Measurements from ENCODE around the gene HPCA. TPM values are rescaled to one million over a fixed set of nuclear protein-coding genes. Genes with fewer than 3 reads are reported as not detected.

HPCA gene
- total RNA-seq, 2 experiments from 2014 or later: 0.40 TPM; not detected in 1

DNA sequence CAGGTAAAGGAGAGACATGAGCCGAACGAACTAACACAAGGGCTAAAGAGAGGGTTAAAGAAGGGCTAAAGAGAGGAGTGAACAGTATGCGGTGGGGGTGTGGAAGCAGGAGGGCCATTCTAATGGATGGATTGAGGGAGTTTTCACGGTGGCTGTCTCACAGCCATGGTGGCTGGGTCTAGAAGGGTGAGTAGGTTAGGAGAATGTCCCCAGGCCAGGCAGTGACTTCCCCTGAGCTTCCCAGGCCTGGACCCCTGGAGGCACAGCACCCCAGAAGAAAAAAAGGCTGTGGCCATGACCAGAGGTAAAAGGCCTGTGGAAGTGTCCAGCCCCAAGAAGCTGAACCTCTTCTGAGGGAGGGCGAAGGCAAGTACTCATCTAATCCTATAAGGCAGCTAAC is 19.1 kb upstream of the HPCA start:
- Mint-ChIP-seq H3K27ac (no peak overlapping the region), H3K9me3 (no peaks in the 10 kb centered on the region), H3K4me3 (no peak overlapping the region), H3K4me1 (peaks cover 4% of the 10 kb centered on the region), H3K27me3 (peaks cover 24% of the 10 kb centered on the region), H3K36me3 (peaks cover 15% of the 10 kb centered on the region)
- POLR2A ChIA-PET: interaction anchor here (0.9 kb wide), 1 partner anchor 155 kb away, joined by 3 read pairs; no protein-coding TSS in a partner anchor
- DNase-seq: no peak
- ATAC-seq (ENCODE audit: low read depth): no peak

DNA sequence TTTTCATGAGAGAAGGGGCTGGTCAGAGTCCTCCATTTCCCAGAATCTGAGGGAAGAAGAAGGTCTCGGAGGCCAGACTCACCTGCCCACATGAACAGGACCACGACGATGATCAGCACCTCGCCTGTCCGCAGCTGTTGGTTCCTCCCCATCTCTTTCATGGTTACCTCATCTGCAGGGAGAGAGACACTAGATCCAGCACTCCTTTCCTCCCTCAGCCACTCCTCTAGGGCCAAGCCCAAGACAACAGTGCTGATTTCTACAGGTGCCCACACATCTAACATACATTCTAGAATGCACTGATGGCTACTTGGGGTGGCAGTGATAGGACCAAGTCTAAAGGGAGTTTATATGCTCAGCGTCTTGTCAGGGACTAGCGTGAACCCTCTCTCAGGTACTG is 18.6 kb upstream of the HPCA start:
- no peak overlapping the region for H3K27ac Mint-ChIP-seq
- DNase-seq: no peak
- no peak overlapping the region for H3K4me3 Mint-ChIP-seq
- H3K9me3 Mint-ChIP-seq: no peaks in the 10 kb centered on the region
- H3K4me1 Mint-ChIP-seq: peaks cover 5% of the 10 kb centered on the region
- no peak for ATAC-seq (ENCODE audit: low read depth)
- POLR2A ChIA-PET: interaction anchor here (0.9 kb wide), 1 partner anchor 155 kb away, joined by 3 read pairs; no protein-coding TSS in a partner anchor
- peaks cover 10% of the 10 kb centered on the region for H3K36me3 Mint-ChIP-seq
- H3K27me3 Mint-ChIP-seq: peaks cover 28% of the 10 kb centered on the region

DNA sequence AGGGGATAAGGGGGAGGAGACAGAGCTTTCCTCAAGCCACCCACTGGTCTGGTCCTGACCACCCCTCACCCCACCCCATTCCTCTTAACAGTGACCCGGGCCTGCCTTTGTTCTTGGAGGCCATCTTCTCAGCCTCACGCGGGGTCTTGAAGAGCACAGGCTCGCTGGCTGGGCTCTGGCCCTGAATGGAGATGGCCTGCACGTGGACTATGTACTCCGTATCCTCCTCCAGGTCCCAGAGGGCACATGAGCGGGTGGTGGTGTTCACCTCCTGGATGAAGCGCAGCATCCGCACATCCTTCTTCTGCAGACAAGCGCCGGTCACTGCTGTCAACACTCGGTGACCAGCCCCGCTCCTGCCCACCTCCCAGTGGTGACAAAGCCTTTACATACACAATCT is 18.2 kb upstream of the HPCA start:
- Mint-ChIP-seq H3K9me3 (no peaks in the 10 kb centered on the region), H3K27ac (no peak overlapping the region), H3K36me3 (peaks cover 7% of the 10 kb centered on the region), H3K4me3 (no peak overlapping the region), H3K27me3 (peaks cover 32% of the 10 kb centered on the region), H3K4me1 (peaks cover 6% of the 10 kb centered on the region)
- DNase-seq: no peak
- no peak for ATAC-seq (ENCODE audit: low read depth)
- POLR2A ChIA-PET: no interaction called here

DNA sequence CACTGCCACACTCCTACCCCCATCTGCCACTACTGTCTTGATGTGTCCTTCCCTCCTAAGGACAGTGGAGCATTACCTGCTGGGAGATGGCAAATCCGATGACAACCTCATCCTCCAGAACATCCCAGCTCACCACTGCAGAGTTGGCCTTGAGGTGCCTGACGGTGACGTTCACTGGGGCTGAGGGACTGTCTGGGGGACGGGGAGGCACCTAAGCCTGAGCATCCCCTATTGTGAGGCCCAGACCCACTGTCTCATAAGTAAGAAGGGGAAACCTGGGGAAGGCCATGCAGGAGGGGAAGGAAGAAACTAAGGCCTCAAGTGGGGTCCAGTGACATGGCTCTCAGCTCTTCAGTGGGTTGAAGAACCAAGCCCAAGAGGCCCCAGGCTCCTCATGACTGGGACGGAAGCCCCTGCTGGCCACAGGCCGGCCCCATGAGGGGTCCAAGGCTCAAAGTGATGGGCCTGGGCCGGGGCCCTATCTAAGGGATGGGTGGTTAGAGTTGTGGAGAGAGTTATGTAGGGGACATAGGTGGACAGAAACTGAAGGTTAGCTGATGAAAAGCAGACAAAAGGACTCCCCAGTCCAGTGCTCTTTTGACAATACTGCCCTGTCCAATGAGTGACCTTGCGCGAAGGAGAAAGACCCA is 17.4 kb upstream of the HPCA start:
- no peak for ATAC-seq (ENCODE audit: low read depth)
- no peaks in the 10 kb centered on the region for H3K9me3 Mint-ChIP-seq
- H3K4me3 Mint-ChIP-seq: no peak overlapping the region
- peaks cover 6% of the 10 kb centered on the region for H3K4me1 Mint-ChIP-seq
- H3K27me3 Mint-ChIP-seq: peaks cover 33% of the 10 kb centered on the region
- H3K27ac Mint-ChIP-seq: no peak overlapping the region
- POLR2A ChIA-PET: no interaction called here
- no peak for DNase-seq
- peaks cover 7% of the 10 kb centered on the region for H3K36me3 Mint-ChIP-seq

DNA sequence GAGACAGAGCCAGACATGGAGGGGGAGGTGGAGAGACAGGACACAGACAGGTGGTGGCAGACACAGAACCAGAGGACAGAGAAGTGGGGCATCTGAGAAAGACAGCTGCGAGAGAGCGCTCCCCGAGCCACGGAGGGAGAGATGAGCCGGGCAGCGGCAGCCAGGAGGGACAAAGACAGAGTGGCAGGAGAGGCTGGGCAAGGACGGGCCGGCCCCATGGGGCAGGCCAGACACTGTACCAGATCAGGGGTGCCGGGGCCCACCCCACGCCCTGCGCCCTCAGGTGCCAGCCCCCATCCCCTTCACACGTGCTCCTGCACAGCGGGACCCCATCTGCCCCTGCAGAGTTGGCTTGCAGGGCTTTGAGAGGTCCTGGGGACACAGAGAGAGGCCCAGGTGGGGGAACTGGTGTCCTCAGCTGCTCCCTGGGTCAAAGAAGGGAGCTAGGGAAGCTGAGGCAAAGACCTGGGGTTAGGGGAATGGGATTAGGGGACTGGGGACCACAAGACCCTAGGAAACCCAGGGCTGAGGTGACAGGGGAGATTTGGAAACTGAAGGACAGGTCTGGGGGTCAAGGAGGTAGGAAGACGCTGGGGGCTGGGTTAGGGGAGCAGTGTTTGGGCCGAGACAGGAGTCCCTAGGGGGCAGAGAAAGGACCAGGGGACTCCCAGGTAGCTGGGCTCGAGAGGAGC is 16.2 kb upstream of the HPCA start:
- DNase-seq (no peak), ATAC-seq (ENCODE audit: low read depth) (no peak)
- no peaks in the 10 kb centered on the region for H3K9me3 Mint-ChIP-seq
- H3K4me3 Mint-ChIP-seq: peak overlapping the region; percentile 62
- POLR2A ChIA-PET: no interaction called here
- peaks cover 3% of the 10 kb centered on the region for H3K36me3 Mint-ChIP-seq
- H3K4me1 Mint-ChIP-seq: peaks cover 6% of the 10 kb centered on the region
- H3K27ac Mint-ChIP-seq: peak overlapping the region; percentile 11
- H3K27me3 Mint-ChIP-seq: peaks cover 42% of the 10 kb centered on the region

DNA sequence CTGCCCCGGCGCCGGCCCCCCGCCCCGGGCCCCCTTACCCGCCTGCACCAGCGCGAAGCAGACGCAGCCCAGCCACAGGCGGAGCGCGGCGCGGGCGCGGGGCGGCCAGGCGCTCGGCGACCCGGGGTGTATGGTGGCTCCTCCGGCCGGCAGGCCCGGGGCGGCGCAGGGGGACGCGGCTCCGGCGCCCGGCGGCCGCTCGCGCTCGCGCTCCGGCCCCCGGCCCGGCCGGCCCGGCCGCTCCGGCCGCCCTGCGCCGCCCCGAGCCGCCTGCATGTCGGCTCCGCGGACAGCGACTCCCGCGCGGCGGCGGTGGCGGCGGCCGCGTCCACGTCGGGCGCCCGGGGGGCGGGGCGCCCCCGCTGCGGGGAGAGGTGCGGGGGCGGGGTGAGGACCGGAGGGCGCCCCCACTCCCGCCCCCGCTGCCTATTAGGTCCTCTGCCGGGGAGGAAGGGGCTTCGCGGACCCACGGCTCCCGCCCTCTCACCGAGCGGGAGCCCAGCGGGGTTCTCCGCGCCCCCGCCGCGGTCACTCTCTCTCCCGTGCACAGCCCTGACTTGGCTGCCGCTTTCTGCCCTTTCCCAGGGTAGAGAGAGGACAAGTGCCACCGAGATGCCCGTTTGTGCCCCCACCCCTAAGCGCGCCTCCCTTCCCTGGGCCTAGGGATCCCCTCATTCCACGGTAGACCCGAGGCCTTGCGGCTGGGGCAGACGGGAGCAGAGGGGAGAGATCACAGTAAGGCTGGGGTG is 15.5 kb upstream of the HPCA start, which contains the start of gene FNDC5:
Gene FNDC5, minus strand, starts transcription at position 298 of the 749 bp plus-strand sequence.
- no peaks in the 10 kb centered on the region for H3K9me3 Mint-ChIP-seq
- DNase-seq (no peak), ATAC-seq (ENCODE audit: low read depth) (peak; percentile 25)
- peak within 1 kb of the TSS; percentile 62 for H3K4me3 Mint-ChIP-seq
- peak within 1 kb of the TSS; percentile 11 for H3K27ac Mint-ChIP-seq
- peaks cover 6% of the 10 kb centered on the region for H3K4me1 Mint-ChIP-seq
- POLR2A ChIA-PET: interaction anchor here (0.7 kb wide), 1 partner anchor 52 kb away, joined by 4 read pairs; no protein-coding TSS in a partner anchor
- H3K36me3 Mint-ChIP-seq: peaks cover 3% of the 10 kb centered on the region
- H3K27me3 Mint-ChIP-seq: peaks cover 49% of the 10 kb centered on the region

DNA sequence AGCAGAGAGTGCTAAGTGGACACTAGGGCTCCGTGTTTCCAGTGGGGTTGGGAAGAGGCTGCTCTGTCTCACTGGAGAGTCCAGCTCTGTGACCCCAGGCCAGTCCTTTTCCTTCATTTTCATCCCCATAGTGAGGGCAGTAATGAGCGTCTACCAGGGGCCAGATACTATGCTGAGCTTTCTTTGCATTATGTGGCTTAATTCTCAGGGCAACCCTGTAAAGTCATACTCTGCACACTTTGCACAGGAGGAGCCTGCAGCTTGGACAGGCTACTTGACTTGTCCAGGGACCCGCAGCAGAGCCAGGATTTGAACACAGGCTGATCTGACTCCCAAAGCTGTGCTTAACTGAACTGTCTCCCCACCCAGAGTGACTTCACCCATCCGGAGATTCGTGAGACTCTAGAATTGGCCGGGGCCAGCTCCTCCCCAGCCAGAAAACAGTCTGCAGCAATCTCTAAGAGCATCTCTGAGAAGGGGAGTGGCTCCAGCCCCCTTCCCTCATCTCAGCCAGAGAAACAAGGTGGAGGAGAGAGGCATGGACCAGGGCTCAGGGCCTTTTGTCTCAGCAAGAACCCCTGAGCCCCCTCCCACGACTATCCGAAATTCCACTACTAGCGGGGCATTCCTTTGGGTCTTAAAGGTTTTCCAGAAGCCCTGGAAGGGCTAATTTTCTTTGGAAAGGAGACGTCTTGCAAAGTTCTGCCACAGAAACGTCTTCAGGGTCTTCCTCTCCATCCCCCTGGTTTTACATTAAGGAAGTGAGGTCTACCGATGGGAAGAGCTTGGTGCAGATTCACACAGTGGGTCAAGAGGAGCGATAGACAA is 14.7 kb upstream of the HPCA start:
- H3K27me3 Mint-ChIP-seq: peaks cover 51% of the 10 kb centered on the region
- ATAC-seq (ENCODE audit: low read depth): no peak

DNA sequence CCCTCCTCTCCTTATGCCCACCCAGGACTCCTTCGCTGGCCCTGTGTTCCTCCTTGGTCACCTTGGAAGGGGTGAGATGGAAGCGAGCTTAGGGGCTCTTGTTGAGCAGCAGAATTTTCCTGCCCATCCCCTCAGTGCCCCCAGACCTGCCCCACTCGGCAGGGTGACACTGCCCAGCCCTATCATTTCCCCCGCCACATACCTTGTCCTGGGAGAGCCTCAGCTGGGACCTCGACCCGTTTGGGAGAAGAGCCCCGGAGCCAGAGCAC is 14.2 kb upstream of the HPCA start:
- Mint-ChIP-seq H3K36me3 (peaks cover 3% of the 10 kb centered on the region), H3K27me3 (peaks cover 51% of the 10 kb centered on the region), H3K4me1 (peaks cover 6% of the 10 kb centered on the region), H3K9me3 (no peaks in the 10 kb centered on the region), H3K4me3 (no peak overlapping the region), H3K27ac (no peak overlapping the region)
- no peak for DNase-seq
- POLR2A ChIA-PET: interaction anchor here (0.7 to 1.0 kb wide), 2 partner anchors 10 to 255 kb away, joined by 3 read pairs; no protein-coding TSS in a partner anchor
- no peak for ATAC-seq (ENCODE audit: low read depth)

More for the DNA sequence above, 14.7 kb upstream of the HPCA start:
- Mint-ChIP-seq H3K4me3 (peak overlapping the region; percentile 56), H3K27ac (no peak overlapping the region), H3K36me3 (peaks cover 3% of the 10 kb centered on the region), H3K4me1 (peaks cover 6% of the 10 kb centered on the region), H3K9me3 (no peaks in the 10 kb centered on the region)
- POLR2A ChIA-PET: interaction anchor here (0.7 to 1.0 kb wide), 3 partner anchors 9 to 255 kb away, joined by 3 to 4 read pairs (median 3); no protein-coding TSS in a partner anchor
- no peak for DNase-seq

DNA sequence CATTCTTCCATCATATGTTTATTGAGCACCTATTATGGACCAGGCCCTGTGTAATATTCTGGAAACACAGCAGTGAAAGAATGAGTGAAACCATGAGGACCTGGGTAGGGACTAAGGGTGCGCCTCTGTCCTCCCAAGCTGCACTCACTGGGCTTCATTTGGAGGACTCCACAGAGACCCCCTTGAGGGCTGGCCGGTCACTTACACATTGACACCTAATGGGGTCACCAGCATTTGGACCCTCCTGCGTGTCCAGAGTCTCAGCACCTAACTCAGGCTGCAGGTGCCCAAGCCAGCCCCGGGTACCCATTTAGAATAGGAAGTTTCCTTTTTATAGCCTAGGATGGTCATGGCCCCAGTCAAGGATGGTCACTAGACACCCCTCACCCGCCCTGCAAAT is 12.8 kb upstream of the HPCA start:
- no peak for DNase-seq
- ATAC-seq (ENCODE audit: low read depth): no peak
- H3K4me1 Mint-ChIP-seq: peaks cover 6% of the 10 kb centered on the region
- no peaks in the 10 kb centered on the region for H3K9me3 Mint-ChIP-seq
- peaks cover 56% of the 10 kb centered on the region for H3K27me3 Mint-ChIP-seq
- no peak overlapping the region for H3K27ac Mint-ChIP-seq
- peaks cover 3% of the 10 kb centered on the region for H3K36me3 Mint-ChIP-seq
- POLR2A ChIA-PET: no interaction called here
- no peak overlapping the region for H3K4me3 Mint-ChIP-seq

DNA sequence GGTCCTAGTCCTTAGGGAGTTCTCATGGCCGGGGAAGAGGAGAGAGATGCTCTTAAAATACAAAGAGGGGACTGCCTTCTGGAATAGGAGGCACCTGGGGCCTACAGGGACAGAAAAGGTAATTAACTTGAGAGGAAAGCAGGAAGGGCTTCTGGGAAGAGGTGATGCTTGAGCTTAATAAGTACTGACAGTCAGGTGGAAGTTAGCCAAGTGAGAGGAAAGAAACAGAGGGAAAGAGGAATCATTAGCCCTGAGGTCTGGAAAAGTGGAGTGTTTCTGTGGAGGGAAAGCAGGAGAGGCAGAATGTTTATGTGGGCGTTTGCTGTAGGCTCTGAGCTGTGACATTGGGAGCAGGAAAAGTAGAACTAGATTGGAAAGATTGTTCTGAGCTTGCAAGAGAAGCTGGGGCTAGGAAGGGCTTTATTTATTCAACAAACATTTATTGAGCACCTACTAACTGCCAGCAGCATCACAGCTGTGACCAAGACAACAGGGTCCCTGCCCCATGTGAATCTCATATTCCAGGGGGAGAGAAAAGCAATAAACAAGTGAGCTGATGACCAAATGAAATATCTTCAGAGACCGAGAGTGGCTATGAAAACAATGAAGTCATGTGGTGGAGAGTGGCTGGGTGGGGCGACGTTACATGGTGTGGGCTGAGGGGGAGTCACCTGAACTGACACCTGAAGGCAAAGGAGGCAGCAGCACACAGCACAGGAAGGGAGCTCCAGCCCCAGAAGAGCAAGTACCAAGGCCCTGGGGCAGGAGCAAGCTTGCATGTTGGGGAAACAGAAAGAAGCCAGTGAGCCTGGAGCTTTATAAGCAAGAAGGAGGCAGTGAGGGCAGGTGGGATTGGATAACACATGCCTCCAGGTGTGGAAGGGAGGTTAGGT is 11.2 kb upstream of the HPCA start:
- H3K9me3 Mint-ChIP-seq: no peaks in the 10 kb centered on the region

DNA sequence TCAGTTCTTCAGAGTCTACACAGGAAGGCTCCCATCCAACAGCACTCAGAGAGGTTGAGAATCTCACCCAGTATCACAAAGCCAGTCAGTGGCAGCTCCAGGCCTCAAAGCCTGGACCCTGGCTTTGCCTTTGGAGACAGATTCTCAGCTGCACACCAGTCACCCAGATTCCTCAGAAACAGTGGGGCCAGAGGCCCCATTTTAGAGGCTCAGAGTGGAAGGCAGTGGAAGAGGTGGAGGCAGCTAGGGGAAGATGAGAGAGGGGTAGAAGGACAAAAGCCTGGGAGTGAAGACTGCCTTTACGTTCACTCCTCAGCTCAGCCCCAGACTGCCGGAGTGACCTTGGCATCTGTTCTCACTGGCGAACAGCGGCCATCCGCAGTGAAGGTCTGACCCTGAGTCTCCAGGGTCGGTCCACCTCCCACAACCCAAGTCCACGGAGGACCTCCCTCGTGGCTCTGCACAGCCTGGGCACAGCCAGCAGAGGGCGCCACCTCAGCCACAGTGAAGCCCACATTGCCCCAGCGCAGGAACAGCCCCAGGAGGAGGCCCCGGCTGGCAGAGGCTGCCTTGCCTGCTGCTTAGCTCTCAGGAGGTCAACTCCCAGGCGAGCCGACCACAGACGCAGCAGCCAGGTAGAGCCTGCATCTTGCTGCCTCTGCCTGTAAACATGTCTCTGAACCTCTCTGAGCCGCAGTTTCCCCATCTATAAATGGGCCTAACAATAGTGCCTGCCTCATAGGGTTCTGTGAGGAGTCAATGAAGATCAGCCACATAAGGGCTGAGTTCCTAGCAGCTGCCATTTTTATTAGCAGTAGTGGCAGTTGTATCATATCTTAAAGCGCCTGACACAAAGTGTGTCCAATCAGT is 9.7 kb upstream of the HPCA start:
- Mint-ChIP-seq H3K36me3 (no peaks in the 10 kb centered on the region), H3K9me3 (no peaks in the 10 kb centered on the region), H3K4me1 (peaks cover 2% of the 10 kb centered on the region), H3K27ac (no peak overlapping the region), H3K27me3 (peaks cover 49% of the 10 kb centered on the region), H3K4me3 (no peak overlapping the region)
- ATAC-seq (ENCODE audit: low read depth) (peak; percentile 82), DNase-seq (peak; percentile 74)
- POLR2A ChIA-PET: interaction anchor here (0.6 kb wide), 1 partner anchor 399 kb away, joined by 3 read pairs; no protein-coding TSS in a partner anchor

More for the DNA sequence above, 11.2 kb upstream of the HPCA start:
- H3K27ac Mint-ChIP-seq: no peak overlapping the region
- peaks cover 3% of the 10 kb centered on the region for H3K4me1 Mint-ChIP-seq
- H3K4me3 Mint-ChIP-seq: no peak overlapping the region
- DNase-seq (no peak), ATAC-seq (ENCODE audit: low read depth) (no peak)
- POLR2A ChIA-PET: no interaction called here
- H3K27me3 Mint-ChIP-seq: peaks cover 46% of the 10 kb centered on the region
- no peaks in the 10 kb centered on the region for H3K36me3 Mint-ChIP-seq

All from activated naive CD8-positive, alpha-beta T cell treated with anti-CD3 and anti-CD28 coated beads, Interleukin-2, amount 10 ng/mL, durations not matched to agents 7 days and 5 days (primary cell).